Astrocyte of the cerebellum (primary cell): ENCODE data around the gene SDC1.

Experiments used
- DNase-seq: peaks from one replicate; pipeline ENCODE4 v3.0.0-alpha.2; 2011; ENCODE audit warnings: low read depth
- H3K4me3 ChIP-seq: 2 replicates; pipeline ENCODE4 v1.5.1; 2011; ENCODE audit warnings: mild to moderate bottlenecking, low read depth, low read length, moderate library complexity
- CTCF ChIP-seq: IDR thresholded peaks from 2 replicates; pipeline ENCODE4 v1.5.1; 2012; ENCODE audit warnings: low read length, low read depth, moderate library complexity, mild to moderate bottlenecking; ENCODE audit errors: missing control alignments
- in situ Hi-C: cut with HindIII; loops from 2 replicates; pipeline ENCODE4 v1.10.0; 2017; ENCODE audit warnings: low sequenced_read_pairs

SDC1 gene

DNA sequence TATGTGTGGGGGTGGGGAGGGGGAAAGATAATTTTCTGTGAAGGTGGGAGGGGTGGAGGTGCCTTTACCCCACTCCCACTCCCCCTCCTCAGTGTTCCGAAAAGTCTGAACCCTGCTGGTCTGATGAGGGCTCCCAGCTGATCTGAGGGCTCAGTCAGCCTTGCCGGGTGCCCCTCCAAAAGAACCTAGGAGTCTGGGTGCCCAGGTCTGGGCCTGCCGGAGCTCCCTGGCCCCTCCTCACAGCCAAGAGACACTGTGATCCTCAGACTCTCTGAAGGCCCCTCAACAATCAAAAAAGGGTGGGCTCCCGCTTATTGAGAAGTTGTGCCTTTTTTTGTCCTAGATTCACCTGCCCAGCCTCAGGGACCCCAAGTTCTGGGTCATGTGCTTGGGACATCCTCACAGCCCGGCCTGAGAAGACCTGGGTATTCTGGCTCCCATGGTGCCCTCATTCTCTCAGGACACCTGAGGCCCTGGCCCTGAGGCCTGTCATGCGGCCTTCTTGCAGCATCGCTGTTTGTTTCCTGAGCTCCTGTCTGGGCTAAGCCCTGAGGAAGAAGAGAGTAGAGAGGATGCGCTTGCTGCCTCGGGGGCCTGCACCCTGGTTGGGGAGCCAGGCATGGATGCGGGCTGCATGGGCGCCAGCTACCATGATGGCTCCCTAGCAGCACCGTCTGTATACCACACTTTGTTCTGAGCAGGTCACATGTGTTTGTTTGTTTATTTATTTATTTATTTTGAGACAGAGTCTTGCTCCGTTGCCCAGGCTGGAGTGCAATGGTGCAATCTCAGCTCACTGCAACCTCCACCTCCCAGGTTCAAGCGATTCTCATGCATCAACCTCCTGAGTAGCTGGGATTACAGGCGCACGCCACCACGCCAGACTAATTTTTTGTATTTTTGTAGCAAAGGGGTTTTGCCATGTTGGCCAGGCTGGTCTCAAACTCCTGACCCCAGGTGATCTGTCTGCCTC is 44.0 kb downstream of the SDC1 start:
- TF ChIP-seq CTCF, result no peak
- in situ Hi-C loops, result no loop called here
- no peak for DNase-seq
- no peak overlapping the region for H3K4me3 ChIP-seq

- in situ Hi-C loops, result no loop called here
- no peak for TF ChIP-seq CTCF
- no peak overlapping the region for H3K4me3 ChIP-seq
- no peak for DNase-seq
Measured at GRCh38 chr2:20179755-20180594, 45.0 kb downstream of the SDC1 start.

DNA sequence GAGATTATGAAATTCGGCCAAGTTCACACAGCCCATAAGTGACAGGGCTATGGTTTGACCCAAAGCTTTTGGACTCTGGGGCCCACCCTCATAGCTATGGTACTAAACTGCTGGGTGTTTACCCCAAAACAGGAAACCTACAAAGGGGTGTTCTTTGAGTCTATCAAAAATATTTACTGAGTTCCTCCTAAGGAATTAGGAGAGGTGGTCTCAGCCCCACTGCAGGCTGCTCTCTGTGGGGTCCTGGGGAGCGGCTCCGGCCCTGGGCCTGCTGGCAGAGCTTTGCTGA is 45.5 kb downstream of the SDC1 start:
- no peak for TF ChIP-seq CTCF
- no peak for DNase-seq
- no peak overlapping the region for H3K4me3 ChIP-seq
- in situ Hi-C loops, result no loop called here

- H3K4me3 ChIP-seq, result no peak overlapping the region
- in situ Hi-C loops, result no loop called here
- TF ChIP-seq CTCF, result no peak
- DNase-seq, result no peak
Measured at GRCh38 chr2:20178666-20179465, 46.1 kb downstream of the SDC1 start.

GRCh38 chr2:20178249-20178607 is 46.7 kb downstream of the SDC1 start:
- no peak overlapping the region for H3K4me3 ChIP-seq
- DNase-seq, result no peak
- TF ChIP-seq CTCF, result no peak
- in situ Hi-C loops, result no loop called here
